Nucleus accumbens (tissue), 56 donors: ENCODE data around the gene SPAG9.
"Not testable (repeated sequence)": the region's sequence is repeated elsewhere in the genome, so short reads cannot be mapped to it uniquely, and the experiment has no call there.

Experiments used
- DNase-seq, 56 donors: peaks; one replicate each; lab custom pipeline; 2025; lab: John Stamatoyannopoulos, UW

The SPAG9 gene

DNA sequence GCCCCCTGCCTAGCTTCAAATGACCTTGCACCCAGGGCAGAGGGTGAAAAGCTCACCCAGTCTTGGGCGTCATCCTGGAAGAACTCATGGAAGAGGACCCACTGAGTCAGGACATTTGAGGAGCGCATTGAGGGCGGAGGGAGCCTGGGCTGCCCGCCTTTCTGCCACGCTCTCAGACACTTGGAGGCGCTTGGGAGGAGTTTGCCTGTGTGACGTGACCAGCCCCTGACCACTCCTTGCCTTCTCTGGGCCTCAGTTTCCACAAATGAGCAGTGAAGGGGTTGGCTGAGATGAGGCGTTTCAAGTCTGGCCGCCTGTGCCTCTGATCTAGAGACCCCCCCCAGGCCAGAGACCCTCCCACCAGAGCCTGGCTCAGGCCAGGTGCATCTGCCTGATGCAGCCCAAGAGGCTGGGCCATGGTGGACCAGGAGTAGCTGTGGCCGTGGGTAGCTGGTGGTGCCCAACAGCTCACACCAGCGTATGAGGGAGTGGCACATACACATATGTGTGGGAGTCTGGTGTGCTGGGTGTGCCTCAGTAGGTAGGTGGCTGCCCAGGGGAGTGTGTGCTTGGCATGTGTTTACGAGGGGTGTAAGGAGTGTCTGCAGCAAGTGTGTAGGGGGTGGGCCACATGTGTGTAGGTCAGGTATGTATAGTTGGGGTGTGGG lies 174.3 kb downstream of the SPAG9 start:
- DNase-seq = no peak

DNA sequence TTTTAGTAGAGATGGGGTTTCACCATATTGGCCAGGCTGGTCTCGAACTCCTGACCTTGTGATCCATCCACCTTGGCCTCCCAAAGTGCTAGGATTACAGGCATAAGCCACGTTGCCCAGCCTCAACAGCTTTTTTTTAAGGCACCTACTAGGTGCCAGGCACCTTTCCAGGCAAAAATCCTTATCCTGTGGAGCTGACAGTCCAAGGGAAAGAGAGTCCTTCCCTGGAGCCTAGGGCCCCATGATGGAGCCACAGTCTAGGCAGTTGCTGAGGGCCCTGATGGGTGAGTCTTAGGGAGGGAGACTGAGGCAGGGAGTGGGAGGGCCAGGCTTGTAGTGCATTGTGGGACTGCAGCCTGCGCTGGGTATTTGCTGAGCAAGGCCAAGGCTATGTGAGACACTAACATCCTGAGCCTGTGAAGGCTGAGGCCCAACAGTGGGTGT lies 174.9 kb downstream of the SPAG9 start:
- DNase-seq = no peak

DNA sequence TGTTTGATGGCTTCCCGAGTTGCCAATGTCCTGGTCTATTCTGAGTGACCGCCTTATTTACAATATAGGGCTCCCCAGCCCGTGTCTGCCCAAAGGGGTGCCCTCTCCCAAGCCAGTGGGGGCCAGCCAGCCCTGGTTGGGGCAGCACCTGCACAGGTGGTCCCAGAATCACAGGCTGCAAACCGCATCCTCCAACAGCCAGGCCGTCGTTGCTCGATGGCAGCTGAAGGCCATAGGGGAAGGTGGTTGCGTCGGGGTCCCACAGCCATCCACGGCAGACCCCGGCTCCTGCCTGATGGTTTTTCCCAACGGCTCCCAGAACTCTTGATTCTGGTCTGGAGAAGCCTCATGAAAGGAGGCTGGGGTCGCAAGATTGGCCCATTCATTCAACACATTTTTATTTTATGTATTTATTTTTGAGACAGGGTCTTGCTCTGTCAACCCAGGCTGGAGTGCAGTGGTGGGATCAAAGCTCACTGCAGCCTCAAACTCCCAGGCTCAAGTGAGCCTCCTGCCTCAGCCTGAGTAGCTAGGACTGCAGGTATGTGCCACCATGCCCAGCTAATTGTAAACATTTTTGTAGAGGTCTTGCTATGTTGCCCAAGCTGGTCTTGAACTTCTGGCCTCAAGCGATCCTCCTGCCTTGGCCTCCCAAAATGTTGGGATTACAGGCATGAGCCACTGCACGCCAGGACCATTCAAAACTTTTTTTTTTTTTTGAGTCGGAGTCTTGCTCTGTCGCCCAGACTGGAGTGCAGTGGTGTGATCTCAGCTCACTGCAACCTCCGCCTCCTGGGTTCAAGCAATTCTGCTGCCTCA lies 175.6 kb downstream of the SPAG9 start:
- DNase-seq = no peak

DNA sequence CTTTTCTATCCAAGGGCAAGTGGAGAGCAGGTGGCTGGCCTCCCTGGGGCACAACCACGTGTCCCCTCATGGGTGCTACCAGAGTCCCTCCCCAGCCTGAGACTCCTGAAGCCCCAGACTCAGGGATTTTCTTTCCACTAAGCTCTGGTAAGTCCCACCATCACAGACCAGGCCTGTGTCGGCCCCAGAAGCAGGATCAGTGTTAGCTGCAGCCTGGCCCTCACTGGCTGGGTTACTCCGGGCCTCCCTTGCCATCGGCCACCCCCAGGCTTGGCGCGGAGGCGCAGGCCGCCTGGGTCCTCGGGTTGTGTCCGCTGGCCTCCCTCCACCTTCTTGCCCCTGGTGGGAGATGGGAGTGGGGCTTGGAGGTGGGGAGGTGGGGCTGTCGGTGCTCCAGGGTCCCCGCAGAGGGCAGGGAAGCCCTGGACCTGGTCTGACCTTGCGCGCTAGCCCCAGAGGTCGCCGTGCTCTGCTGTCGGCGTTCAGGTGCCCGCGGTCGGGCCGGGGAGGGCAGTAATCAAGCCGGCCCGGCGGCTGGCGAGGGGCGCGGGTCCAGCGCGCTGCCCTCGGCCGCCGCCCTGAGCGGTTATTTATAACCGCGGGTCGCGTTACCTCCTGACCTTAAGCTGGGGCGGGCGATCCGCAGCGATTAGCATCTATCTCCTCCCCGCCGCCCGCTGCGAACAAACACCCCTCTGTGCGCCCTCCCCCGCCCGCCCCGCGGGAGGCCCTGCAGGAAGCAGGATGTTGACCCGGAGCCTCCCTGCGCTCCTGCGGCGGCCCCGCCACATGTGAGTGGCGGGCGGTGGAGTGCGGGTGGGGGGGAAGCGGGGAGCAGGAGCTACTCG lies 176.4 kb downstream of the SPAG9 start:
- peak in 52 of 56 donors; percentile 32 to 92 (median 76) for DNase-seq

DNA sequence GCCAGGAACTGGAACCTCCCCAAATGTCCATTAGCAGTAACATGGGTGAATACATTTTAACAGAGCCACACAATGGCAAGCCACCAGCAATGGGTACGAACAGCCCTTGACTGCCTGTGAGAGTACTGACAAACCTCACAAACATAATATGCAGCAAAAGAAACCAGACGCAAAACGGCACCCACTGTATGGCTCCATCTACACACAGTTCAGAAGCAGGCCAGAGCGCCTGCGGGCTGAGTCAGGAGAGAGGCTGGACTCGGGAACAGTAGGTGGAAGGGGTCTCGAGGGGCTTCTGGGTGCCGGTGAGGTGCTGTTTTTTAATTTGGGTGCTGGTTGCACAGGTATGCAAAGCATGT lies 177.1 kb downstream of the SPAG9 start:
- DNase-seq = peak in 4 of 56 donors; percentile 17 to 48 (median 26)

DNA sequence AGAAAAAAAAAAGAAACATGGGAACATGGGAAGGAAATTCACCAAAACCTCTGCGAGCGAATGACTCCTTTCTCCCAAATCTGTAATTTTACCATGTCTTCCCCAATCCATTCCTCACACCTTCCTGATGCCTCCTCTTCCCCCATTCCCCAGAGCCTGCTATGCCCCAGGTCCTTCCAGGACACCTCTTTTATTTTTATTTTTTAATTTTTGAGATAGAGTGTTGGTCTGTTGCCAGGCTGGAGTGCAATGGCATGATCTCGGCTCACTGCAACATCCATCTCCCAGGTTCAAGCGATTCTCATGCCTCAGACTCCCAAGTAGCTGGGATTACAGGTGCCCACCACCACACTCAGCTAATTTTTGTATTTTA lies 179.0 kb downstream of the SPAG9 start:
- DNase-seq = not testable (repeated sequence)

DNA sequence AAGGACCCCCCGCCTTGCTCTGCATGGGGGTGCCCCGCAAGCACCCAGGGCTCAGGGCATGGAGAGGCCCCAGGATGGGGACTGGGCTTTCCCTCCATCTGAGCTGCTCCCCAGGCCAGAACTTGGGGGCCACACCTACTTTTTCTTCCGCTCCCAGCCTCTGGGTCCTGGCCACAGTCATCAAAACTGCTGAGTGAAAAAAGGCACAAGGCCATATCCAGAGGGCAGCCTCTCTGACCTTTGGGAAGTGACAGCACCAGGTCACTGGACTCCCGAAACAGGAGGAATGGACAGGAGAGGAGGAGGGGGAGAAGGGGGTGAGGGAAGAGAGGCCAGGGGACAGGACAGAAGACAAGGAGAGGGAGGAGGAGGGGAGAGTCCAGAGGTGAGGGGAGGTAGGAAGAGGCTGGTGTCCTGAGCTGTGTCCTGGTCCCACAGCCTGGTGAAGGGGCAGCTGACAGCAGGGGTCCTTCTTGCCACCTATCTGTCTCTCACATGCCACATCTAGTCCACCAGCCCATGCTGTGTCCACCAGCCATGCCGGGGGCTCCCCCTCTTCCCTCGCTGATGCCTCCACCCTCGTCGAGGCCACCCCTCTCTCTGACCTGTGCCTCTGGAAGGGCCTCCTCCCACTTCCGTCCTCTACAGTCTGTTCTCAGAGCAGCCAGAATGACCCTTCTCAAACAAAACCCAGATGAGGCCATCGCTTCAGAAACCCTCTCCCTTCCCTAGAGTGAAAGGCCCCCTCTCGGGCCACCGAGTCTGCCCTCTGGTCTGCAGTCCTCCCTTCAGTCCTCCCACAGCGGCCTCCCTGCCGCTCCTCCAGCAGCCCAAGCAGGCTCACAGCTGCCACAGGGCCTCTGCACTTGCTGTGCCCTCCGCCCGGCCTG lies 180.6 kb downstream of the SPAG9 start:
- no peak for DNase-seq

DNA sequence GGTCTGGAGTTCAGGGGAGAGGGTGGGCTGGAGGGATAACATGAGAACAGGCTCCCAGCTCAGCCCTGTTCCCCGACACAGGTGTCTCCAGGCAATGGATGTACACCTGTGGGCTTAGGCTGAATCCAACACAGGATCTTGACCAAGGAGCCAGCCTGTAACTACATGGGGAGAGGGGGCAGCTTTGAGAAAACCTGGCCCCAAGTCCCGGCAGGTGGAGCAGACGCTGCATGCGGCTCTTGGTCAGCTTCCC lies 181.2 kb downstream of the SPAG9 start:
- no peak for DNase-seq

DNA sequence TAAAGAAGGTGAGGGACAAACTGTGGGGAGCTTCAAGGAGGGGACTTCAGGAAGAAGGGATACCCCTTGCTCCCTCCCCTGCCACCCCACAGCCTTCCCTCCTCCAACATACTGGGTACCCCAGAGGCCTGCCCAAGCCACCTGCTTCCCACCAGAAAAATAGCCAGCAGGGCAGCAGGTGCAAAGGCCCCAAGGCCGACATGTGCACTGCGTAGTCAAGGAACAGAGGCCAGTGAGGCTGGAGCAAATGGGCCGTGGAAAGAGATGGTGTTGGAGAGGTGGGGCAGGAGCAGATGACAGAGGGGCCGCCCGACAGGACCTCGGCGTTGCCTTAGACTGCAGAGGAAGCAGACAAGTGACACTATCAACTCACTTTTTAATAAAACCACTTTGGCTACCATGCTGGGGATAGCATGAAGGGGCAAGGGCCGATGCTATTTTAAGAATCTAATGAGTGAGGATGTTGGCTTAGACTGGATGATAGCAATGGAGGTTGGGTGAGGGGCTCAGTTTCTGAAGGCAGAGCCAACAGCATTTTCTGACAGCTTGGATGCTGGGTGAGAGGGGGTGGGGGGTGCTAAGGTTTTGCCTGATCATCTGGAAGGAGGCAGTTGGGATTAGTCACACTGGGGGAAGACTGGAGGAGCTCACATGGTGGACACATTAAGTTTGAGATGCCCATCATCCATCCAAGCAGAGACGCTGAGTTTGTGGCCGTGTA lies 181.7 kb downstream of the SPAG9 start:
- no peak for DNase-seq

DNA sequence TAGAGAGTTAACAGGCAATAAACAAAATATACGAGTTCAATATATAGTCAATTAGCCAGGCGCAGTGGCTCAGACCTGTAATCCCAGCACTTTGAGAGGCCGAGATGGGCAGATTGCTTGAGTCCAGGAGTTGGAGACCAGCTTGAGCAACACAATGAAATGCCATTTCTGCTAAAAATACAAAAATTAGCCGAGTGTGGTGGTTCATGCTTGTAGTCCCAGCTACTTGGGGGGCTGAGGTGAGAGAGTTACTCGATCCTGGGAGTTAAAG lies 184.7 kb downstream of the SPAG9 start:
- no peak for DNase-seq

DNA sequence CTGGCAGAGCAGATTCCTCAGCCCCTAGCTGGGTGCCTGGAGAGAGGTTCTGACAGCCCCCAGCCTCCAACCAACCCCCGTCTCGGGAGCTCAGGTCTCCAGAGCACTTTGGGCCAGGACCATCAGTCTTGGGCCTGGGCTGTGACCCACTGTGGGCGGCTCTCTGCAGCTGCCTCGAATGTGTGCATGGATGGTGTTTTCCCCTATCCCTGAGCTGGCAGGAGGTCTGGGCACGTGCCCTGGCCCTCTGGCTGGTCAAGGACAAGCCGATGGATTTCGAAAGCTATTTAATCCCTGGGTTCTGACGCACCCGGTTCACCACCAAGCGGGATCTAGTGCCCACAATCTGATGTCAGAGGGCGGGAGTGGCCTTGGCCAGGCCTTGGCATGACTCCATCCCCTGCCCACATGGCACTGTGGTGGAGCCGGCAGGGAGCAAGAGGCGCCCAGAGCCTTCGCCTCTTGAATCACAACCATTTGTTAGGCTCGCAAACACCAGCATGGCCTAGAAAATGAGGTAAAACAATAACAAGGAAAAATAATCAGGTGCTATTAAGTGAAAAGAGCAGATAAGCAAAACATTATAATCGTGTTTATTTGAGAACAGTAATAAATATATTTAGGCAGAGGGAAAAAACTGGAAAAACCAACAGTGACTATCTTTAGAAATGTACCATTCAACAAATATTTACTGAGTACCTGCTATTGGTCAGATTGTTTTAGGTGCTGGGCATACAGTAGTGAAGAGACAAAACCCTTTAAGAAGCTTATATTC lies 185.3 kb downstream of the SPAG9 start:
- DNase-seq = peak in 50 of 56 donors; percentile 30 to 91 (median 76)

DNA sequence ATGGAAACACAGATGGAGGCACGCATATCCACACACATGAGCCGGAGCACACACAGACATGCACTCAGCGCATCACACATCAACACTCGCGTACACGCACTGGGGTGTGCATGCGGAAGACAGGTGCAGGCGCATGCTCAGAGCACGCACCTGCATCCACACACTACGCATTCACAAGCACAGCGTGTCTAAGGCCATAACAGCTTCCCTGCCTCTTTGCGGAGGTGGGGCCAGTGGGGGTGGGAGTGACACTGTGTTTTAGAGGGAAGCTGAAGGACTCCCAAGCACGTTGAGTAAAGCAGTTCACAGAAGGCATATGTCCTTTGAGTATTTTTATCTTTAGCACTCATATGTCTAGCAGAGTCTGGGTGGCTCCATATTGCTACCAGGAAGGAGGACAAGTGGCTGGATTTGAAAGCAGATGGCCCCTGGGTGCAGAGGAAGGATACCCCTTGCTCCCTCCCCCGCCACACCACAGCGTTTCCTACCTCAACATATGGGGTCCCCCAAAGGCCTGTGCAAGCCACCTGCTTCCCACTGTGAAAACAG lies 185.9 kb downstream of the SPAG9 start:
- peak in 1 of 56 donors; percentile 60 for DNase-seq

DNA sequence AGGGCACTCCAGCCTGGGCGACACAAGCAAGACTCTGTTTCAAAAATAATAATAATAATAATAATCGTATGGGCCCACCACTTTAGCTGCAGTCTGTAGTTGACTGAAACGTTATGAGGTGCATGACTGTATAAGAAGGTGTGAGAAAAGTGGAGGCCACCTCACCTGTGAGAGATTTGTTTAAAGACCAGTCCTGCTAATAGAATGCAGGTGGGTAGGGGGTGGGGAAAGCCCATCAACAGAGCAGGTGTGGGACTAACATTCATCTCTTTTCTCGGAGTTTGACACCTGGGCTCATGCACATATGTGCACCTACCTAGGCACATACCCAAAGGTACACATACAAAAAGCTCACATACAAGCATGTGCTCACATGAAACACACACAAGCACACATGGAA lies 186.5 kb downstream of the SPAG9 start:
- no peak for DNase-seq

DNA sequence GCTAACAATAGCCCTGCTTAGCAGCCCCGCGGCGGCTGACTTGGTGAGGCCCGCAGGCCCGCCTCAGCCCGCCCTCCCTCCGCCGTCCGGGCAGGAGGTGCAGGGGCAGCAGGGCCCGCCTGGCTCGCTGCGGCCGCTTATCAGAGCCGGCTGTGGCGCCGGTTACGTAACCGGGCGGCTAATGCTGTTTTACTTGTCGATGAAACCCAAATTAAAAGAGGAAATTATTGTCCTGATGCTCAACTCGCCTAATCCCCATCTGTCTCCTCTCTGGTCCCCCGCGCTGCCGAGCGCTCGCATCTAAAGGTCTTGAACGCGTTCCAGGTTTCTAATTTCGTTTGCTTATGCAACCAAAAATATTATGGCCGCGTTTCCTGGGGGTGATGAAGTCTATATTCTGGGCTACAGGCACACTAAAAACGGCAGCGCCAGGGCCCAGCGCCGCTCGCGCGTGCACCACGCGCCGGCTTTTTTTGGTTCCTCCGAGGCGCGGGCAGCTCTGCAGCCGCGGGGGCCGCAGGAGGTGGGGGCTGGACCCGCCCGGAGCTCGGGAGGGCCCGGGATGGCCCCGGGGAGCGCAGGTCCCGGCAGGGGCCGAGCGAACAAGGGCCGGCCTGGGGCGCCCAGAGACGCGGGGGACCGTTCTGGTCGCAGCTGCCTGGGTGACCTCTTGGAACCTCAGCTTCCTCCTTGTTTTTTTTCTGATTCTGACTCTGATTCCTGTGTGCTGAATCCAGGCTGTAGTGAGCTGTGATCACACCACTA lies 189.3 kb downstream of the SPAG9 start:
- peak in 54 of 56 donors; percentile 46 to 92 (median 84) for DNase-seq

DNA sequence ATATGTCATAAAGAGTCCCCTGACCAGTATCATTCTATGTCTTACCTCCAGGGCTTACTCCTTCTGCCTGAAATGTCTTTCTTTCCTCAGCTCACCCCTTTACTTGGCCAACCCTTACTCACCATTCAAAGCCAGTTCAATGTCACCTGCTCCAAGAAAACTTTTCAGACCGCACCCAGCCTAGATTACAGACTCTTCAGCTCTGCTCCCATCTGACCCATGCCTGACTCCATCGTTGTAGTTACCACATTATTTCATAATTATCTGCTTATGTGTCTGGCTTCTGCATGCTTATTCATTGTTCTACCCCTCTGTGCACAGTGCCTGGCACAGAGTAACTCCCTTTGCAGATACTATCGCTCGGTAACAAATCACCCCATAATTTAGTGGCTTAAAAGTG lies 192.0 kb downstream of the SPAG9 start:
- DNase-seq = no peak

DNA sequence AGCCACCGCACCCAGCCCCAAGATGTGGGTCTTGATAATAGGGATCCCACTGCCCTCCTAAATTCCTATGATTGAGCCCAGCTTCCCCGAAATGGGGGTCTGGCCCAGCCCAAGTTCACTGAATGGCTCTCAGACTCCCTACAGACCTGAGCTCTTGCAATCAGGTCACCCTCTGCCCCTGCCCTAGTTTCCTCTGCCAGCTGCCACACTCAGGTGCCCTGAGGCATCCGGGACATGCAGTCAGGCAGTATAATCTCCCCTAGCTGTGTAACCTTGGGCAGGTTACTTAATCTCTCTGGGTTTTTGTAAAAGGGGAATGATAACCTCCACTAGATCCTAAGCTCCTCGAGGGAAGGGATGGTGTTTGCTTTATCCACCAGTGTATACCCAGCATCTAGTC lies 193.4 kb downstream of the SPAG9 start:
- DNase-seq = no peak

DNA sequence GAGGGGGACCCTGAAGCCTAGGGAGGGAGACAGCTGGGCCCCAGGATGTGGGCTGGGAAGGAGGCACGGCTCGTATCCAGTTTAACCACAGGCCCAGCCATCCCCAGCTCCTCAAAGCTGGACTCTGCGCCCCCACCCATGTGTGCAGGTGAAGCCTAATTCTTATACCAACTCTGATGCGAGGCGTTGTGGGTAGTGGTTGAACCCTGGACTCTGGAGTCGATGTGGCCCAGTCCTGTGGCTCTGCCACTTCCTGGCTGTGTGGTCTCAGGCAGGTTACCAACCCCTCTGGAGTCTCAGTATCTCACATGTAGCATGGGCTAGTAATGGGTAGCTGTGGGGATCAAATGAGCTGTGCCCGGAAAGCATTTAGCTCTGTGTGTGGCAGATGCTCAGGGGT lies 194.1 kb downstream of the SPAG9 start:
- DNase-seq = no peak

DNA sequence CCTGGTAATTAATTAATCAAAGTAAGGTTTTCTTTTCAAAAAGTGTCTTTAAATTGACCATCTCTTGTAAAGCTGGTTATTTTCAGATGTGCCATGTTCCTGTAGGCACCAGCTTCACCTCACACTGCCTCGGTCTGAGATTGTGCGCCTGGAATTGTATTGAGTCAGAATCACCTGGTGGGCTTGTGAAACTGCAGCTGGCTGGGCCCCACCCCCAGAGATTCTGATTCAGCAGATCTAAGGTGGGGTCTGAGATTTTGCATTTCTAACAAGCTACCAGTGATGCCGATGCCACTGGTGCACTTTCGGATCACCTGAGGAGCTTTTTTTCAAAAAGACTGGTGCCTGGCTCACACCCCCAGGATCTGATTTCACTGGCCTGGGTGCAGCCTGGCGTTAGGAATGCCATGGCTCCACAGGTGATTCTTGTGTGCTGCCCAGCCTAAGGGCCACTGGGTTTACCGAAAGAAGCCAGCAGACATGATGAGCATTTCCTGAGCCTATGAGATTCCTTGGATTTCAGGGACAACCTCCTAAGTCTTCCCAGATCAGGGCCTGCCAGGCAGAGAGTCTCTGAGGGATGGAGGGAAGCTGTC lies 195.3 kb downstream of the SPAG9 start:
- DNase-seq = peak in 7 of 56 donors; percentile 4 to 48 (median 29)
